Measurements from ENCODE around the gene GTF2F2.

DNA sequence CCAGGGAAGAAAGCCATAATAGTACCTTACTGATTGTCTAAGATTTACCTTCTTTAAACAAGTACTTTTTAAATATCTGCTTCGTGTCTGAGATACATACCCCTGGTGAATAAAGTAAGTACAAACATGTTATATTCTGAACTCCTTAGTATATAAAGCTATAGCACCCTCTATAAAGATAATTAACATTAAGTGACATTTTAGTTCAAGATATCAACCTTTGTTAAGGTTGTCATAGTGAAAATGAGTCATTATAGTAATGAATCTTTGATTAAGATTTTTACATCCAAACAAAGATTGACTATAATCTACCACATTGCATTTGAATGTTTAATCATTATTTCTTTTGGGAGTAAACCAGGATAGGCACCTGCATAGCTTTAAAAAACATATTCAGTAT is 135.9 kb downstream of the GTF2F2 start:
- TF ChIP-seq, protein P1, sequence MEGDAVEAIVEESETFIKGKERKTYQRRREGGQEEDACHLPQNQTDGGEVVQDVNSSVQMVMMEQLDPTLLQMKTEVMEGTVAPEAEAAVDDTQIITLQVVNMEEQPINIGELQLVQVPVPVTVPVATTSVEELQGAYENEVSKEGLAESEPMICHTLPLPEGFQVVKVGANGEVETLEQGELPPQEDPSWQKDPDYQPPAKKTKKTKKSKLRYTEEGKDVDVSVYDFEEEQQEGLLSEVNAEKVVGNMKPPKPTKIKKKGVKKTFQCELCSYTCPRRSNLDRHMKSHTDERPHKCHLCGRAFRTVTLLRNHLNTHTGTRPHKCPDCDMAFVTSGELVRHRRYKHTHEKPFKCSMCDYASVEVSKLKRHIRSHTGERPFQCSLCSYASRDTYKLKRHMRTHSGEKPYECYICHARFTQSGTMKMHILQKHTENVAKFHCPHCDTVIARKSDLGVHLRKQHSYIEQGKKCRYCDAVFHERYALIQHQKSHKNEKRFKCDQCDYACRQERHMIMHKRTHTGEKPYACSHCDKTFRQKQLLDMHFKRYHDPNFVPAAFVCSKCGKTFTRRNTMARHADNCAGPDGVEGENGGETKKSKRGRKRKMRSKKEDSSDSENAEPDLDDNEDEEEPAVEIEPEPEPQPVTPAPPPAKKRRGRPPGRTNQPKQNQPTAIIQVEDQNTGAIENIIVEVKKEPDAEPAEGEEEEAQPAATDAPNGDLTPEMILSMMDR (conservative IDR thresholded peaks at IDR 0.05; ENCODE audit: low read length): no peak
- no peak for TF ChIP-seq EZH2phosphoT487 (IDR thresholded peaks at IDR 0.05; ENCODE audit: borderline replicate concordance, low read depth, low read length)
